Stimulated activated CD8-positive, alpha-beta memory T cell treated with anti-CD3 and anti-CD28 coated beads, Interleukin-15, amount 100 ng/mL, for 4 hours (primary cell): ENCODE measurements around the gene ZBTB40.

Source experiments
- DNase-seq, 2 donors: peaks; one replicate each; pipeline ENCODE4 v3.0.0-alpha.2; 2020; ENCODE audit warnings: low read depth in 2 of 2

Gene ZBTB40

DNA sequence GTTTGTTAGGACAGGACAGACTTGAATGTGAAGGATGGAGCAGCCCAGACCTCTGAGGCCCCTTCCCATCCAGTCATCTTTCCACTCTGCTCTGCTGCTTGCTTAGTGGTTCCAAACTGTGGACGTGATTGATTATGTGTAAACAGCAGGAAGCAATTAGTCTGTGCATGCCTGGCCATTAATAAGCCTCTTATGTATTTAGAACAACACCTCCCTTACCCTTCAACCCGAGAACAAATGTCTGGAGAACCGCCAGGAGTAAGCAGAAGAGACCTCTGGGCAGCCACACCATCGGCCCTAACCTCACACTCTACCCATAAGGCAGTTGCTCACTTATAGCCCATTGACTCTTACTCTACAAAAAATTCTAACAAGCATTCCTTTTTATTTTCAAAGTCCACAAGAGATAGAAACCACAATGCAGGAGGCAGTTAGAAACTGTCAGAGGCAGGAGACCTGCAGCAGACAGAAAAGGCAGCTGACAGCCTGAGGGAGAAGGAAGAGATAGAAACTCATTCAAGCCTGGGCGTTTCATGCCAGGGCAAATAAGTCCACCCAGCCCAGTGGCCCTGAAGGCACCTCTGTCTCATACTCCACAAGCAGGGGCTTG is 105.8 kb downstream of the ZBTB40 start:
- no peak for DNase-seq

GRCh38 chr1:22562584-22563583 is 111.2 kb downstream of the ZBTB40 start, which contains the start of gene EPHA8:
TSS of gene EPHA8 (plus strand) at chr1:22563489. CDS start at chr1:22563636, 147 bp downstream.
- DNase-seq: no peak

DNA sequence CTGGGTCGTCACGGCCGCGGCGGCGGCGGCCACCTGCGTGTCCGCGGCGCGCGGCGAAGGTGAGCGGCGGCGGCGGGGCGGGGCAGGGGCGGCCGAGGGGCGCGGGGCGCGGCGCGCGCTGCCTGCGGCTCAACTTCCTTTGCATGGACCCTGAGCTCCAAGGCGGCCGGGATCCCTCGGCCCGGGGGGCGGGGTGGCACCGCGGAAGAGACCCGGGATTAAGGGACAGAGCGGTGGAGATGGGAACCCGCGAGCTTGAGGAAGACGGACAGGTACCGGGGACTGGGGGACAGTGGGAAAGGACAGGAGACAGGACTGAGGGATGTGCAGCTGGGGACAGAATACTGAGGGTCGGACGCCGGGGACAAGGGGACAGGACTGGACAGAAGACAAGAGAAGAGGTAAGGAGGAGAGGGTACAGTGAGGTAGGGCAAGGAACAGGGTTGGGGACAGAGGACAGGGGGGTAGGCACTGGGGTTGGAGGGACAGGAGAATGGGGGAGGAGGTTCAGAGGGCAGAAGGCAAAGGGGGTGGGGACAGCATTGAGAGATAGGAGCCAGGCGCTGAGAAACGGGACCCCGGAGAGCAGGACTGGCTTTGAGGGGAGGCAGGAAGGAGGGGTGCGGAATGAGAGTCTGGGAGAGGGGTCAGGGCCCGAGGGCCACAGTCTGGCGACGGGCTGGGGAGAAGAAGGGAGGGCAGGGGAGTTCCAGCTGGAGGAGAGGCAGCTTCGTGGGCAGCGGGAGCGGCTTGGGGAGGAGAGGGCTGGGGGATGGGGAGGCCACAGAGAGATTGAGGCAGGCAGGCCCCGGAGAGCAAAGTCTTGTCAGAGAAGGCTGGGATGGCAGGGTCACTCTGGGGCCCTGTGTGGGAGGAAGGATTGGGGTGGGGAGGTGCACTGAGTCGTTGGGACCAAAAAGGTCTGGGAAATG is 112.3 kb downstream of the ZBTB40 start:
- no peak for DNase-seq

- DNase-seq: no peak
Measured at GRCh38 chr1:22566161-22566560, 114.5 kb downstream of the ZBTB40 start.

- DNase-seq: no peak
Measured at GRCh38 chr1:22567197-22567596, 115.5 kb downstream of the ZBTB40 start.

- DNase-seq: no peak
Measured at GRCh38 chr1:22567994-22568393, 116.3 kb downstream of the ZBTB40 start.

- no peak for DNase-seq
Measured at GRCh38 chr1:22569269-22569668, 117.6 kb downstream of the ZBTB40 start.

DNA sequence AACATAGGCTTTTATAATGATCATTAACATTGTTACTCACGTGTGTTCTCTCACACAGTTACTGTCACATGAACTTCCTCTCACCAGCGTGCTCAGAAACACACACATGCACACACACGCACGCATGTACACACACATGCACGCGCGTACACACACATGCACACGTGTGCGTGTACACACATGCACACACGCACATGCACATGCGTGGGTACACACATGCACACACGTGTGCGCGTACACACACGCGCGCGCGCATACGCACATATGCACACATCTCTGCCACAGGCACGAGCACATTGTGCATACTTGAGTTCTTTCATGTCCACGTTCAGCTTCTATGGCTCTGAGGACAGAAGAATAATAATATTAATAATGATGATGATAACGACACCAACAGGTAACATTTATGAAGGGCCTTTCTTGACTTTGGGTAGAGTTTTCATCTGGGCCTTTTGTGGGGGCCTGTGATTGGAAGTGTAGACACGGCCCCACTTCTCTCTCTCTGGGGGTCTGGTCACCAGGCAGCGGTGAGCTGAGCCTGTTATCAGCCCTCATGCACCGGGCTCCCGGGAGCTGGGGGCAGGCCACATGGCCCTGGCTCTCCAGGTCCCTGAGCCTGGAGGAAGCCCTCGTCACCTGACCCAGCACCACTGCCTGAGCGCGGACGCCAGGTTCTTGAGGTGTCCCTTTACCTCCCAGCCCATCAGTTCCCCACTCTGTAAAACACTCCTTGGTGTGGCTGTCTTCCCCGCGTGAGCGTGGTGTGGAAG is 118.7 kb downstream of the ZBTB40 start:
- no peak for DNase-seq

DNA sequence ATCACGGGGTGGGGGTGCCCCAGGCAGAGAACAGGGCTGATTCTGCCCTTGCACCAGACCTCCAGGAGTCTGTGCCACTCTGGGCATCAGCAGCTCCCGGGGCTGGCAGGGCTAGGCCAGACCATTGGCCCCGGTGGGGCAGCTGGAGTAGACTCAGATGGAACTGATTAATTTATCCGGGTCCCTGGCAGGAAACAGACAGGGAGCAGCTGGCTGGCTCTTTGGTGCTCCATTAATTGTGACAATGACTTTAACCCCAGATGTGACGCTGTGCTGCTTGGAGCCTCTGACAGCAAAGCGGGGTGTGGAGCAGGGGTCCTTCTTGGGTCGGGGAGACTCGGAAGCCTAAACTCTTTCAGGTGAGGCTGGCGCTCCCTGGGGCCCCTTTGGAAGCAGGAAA is 121.2 kb downstream of the ZBTB40 start:
- no peak for DNase-seq

- DNase-seq: no peak
Measured at GRCh38 chr1:22573237-22573636, 121.6 kb downstream of the ZBTB40 start.

DNA sequence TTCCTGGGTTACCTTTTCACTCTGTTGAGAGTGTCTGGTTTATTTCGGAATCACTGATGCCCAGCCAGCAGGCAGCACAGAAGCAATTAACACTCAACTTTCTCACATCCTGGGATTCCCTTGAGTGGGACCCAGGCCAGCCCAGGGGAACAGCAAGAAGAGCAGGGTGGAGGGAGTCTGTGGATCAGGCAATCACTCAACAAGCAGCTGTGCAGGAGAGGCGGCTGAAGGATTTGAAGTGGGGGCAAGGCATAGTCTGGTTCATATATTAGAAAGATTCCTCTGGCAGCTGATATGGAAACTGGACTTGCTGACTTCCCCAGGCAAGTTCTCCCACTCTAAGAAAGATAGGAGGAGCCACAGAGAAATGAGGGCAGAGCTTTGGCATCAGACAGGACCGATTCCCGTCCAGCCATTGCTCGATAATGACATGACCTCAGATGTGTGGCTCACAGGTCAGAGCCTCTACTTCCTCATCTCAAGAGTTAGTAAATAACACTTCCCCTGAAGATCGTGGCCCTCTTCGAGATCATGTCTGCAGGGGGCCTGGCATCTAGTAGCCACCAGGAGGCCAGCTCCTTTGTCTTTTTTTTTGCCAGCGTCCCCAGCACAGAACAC is 124.0 kb downstream of the ZBTB40 start:
- DNase-seq: no peak

- DNase-seq: no peak
Measured at GRCh38 chr1:22576150-22576544, 124.5 kb downstream of the ZBTB40 start.

DNA sequence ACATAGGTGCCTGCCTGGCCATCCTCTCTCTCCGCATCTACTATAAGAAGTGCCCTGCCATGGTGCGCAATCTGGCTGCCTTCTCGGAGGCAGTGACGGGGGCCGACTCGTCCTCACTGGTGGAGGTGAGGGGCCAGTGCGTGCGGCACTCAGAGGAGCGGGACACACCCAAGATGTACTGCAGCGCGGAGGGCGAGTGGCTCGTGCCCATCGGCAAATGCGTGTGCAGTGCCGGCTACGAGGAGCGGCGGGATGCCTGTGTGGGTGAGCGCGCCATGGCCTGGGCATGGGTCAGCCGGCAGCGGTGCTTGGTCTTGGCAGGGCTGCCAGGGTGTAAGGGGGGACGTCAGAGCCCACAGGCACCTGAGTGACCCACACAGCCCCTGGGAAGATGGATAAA is 125.0 kb downstream of the ZBTB40 start:
- no peak for DNase-seq

- no peak for DNase-seq
Measured at GRCh38 chr1:22578732-22579361, 127.2 kb downstream of the ZBTB40 start.

DNA sequence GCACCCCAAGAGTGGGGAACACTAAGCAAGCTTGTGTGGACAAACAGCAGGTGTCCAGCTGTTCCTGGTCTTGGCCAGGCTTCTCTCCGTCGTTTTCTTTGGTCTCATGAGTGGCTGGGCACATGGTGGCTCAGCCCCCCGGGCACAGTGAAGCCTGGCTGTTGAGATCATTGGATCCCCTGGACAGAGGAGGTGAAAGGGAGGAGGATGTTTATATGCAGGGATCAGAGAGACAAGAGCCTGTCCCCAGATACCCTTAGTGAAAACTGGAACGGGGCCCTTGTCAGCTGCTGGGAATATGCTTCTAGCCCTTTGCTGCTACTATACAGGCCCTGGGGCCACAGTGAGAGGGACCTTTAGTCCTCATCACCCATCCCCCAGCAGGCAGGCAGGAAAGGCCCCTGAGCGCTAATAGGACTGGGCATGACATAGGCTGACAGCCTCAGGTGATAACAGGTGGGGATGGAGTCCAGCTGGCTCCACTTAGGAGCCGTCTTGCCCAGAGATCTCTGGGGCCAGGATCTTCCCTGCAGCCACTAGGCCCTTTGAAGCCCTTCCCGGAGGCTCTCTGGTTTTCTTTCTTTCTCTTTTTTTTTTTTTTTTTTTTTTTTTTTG is 128.0 kb downstream of the ZBTB40 start:
- DNase-seq: no peak
